ENCODE results near the gene MUL1.

GRCh38 chr1:20466273-20466672 is 41.7 kb downstream of the MUL1 start:
- TF ChIP-seq, protein P1, sequence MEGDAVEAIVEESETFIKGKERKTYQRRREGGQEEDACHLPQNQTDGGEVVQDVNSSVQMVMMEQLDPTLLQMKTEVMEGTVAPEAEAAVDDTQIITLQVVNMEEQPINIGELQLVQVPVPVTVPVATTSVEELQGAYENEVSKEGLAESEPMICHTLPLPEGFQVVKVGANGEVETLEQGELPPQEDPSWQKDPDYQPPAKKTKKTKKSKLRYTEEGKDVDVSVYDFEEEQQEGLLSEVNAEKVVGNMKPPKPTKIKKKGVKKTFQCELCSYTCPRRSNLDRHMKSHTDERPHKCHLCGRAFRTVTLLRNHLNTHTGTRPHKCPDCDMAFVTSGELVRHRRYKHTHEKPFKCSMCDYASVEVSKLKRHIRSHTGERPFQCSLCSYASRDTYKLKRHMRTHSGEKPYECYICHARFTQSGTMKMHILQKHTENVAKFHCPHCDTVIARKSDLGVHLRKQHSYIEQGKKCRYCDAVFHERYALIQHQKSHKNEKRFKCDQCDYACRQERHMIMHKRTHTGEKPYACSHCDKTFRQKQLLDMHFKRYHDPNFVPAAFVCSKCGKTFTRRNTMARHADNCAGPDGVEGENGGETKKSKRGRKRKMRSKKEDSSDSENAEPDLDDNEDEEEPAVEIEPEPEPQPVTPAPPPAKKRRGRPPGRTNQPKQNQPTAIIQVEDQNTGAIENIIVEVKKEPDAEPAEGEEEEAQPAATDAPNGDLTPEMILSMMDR (IDR thresholded peaks at IDR 0.05), result no peak
- no peak for TF ChIP-seq POLR2A (IDR thresholded peaks at IDR 0.05)
